GM12891 (cell line): ENCODE measurements around the gene PHF13.
"Not testable (repeated sequence)": the region's sequence is repeated elsewhere in the genome, so short reads cannot be mapped to it uniquely, and the experiment has no call there.

ENCODE experiments used
- DNase-seq: peaks from one replicate; pipeline ENCODE4 v3.0.0; 2011; ENCODE audit warnings: low spot score; ENCODE audit not compliant: insufficient read length
- FAIRE-seq: peaks from 2 replicates; lab custom pipeline; 2011; peaks lifted over from hg19 to GRCh38; lab: Jason Lieb, UNC
- PAX5 ChIP-seq: IDR thresholded peaks from 2 replicates; pipeline ENCODE4 v1.6.1; 2011; ENCODE audit warnings: low read length, moderate library complexity, mild to moderate bottlenecking; ENCODE audit not compliant: insufficient read depth, severe bottlenecking
- POLR2A ChIP-seq: IDR thresholded peaks from 2 replicates; pipeline ENCODE4 v1.6.1; 2011; ENCODE audit warnings: low read depth, low read length, control low read depth
- POLR2AphosphoS5 ChIP-seq: IDR thresholded peaks from 2 replicates; pipeline ENCODE4 v1.6.1; 2011; ENCODE audit warnings: low read depth, low read length, control low read depth
- POU2F2 ChIP-seq: IDR thresholded peaks from 2 replicates; pipeline ENCODE4 v1.6.1; 2011; ENCODE audit warnings: low read depth, mild to moderate bottlenecking, control low read depth, low read length, moderate library complexity
- SPI1 ChIP-seq: IDR thresholded peaks from 2 replicates; pipeline ENCODE4 v1.6.1; 2011; ENCODE audit warnings: low read depth, low read length, control low read depth
- TAF1 ChIP-seq: IDR thresholded peaks from 2 replicates; pipeline ENCODE4 v1.6.1; 2011; ENCODE audit warnings: low read depth, low read length, control low read depth

PHF13 gene

DNA sequence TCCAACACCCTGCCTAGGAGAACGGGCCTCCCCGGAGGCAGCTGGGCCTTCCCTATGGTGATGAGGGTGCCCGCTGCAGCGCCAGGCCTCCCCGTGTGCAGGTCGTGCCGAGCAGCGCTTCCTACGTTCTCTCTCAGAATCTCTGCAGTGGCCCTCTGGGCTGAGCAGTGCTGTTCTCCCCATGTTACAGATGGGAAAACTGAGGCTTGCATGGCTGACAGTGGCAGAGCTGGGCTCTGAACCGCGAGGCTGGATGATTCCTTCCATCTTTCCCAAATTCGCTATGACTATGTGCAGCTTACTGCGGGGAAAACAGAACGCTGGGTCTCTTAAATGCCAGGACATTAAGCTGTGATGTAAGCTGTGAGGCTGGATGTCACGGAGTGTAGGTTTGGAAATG lies 19.7 kb upstream of the PHF13 start:
- TF ChIP-seq POU2F2 (no peak), PAX5 (no peak), POLR2A (no peak), POLR2AphosphoS5 (no peak), TAF1 (no peak), SPI1 (no peak)
- DNase-seq (no peak), FAIRE-seq (no peak)

DNA sequence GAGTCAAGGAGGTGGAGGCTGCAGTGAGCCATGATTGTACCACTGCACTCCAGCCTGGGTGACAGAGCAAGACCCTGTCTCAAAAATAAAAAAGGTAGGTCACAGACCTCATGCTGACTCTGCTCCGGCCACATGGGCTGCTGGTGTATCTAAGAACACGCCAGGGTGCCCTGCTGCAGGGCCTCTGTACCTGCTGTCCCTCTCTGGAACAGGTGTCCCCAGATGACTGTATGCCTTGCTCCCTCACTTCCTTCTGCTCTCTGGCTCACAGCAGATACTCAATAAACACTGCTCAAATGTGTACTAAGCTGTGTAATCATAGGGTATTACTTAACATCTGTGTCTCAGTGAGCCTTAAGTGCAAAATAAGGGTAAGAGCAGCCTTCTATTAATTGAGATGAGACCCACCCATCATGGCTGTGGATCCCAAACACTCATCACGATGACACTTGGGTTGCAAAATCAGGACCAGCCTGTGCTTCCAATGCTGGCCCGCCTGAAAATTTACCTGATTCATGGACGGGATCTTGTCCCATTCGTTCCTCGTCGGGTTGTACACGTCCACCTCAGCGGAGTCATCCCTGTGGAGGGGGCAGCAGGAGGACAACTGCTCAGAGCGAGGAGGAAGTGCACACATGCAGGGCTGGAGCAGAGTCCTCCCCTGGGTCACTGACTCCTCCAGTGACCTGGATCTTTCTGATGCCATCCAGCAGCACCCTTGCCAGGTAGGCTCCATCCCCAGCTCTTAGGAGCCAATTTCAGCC lies 18.4 kb upstream of the PHF13 start:
- FAIRE-seq (no peak), DNase-seq (no peak)
- no peak for TF ChIP-seq POLR2AphosphoS5
- no peak for TF ChIP-seq PAX5
- no peak for TF ChIP-seq POLR2A
- TF ChIP-seq SPI1 = no peak
- no peak for TF ChIP-seq POU2F2
- no peak for TF ChIP-seq TAF1

DNA sequence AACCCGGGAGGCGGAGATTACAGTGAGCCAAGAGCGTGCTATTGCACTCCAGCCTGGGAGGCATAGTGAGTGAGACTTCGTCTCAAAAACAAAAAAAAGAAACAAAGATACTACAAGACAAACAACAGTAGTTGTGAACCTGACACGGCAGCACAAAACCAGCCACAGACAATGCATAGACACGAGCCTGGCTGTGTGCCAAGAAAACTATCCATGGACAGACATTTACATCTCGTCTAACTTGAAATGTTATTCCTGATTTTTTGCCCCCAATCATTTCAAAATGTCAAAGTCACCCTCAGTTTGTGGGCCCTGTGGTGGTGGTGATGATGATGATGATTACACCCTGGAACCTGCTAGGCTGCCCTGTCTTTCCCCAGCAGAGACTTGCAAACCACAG lies 17.2 kb upstream of the PHF13 start:
- FAIRE-seq (no peak), DNase-seq (no peak)
- TF ChIP-seq POU2F2 = no peak
- TF ChIP-seq POLR2A = no peak
- TF ChIP-seq SPI1 = no peak
- no peak for TF ChIP-seq PAX5
- TF ChIP-seq TAF1 = no peak
- TF ChIP-seq POLR2AphosphoS5 = no peak

DNA sequence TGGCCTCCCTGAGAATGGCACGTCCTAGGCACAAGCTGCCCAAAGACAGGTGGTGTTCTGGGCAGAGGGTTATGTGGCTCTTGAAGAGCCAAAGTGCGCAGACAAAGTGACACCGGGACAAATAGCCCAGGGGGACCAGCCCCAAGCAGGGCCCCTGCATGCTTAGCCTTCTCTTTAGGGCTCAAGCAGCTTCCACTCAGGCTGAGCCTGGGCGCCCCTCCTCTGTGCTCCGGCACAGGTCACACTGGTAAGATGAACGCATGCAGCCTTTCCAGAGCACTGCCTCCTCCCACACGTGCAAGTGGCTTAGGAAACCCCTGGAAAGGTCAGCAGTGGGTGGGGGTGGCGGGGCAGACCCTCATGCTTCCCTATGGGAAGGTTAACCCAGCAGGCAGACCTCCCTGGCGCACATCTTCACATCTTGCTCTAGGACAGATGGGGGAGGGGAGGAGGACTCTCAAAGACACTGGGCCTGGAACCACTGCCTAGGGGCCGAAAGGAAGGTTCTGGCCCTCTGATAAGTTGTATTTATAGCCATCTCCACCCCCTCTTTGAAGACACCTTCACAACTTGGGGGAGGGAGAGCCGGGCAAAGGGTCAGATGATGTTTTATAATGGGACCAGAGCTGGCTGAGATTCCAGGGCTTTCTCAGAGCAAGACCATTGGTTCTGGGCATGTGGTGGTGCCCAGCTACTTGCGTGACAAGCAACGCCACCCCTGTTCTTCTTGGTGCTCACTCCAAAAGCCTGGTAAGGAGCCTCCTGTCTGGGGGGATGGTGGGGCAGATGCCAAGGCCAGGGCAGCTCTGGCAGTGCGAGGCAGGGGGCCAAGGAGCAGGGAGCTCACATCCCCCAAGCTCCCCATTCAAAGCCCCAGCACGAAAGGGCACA lies 16.4 kb upstream of the PHF13 start:
- TF ChIP-seq TAF1 = no peak
- TF ChIP-seq POLR2AphosphoS5 = no peak
- TF ChIP-seq PAX5 = no peak
- no peak for TF ChIP-seq SPI1
- TF ChIP-seq POLR2A = no peak
- TF ChIP-seq POU2F2 = no peak
- DNase-seq = no peak
- no peak for FAIRE-seq

DNA sequence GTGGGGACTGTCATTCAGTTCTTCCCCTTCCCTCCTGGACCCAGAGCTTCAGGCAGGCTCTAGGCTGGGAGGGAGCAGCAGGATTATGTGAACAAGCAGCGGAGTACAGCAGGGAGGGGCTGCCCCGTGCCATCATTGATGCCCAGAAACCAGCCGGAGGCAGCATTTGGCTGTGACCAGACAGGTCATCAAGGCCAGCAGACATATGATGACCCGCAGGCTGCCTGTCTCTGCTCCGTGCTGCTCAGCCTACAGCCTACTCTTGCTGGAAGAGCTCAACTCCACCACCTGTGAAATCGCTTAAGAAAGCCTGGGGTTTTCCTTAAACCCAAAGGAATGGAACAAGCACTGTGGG lies 15.8 kb upstream of the PHF13 start:
- TF ChIP-seq POU2F2 (no peak), POLR2A (no peak), TAF1 (no peak), PAX5 (no peak), SPI1 (no peak)
- FAIRE-seq (no peak), DNase-seq (no peak)

DNA sequence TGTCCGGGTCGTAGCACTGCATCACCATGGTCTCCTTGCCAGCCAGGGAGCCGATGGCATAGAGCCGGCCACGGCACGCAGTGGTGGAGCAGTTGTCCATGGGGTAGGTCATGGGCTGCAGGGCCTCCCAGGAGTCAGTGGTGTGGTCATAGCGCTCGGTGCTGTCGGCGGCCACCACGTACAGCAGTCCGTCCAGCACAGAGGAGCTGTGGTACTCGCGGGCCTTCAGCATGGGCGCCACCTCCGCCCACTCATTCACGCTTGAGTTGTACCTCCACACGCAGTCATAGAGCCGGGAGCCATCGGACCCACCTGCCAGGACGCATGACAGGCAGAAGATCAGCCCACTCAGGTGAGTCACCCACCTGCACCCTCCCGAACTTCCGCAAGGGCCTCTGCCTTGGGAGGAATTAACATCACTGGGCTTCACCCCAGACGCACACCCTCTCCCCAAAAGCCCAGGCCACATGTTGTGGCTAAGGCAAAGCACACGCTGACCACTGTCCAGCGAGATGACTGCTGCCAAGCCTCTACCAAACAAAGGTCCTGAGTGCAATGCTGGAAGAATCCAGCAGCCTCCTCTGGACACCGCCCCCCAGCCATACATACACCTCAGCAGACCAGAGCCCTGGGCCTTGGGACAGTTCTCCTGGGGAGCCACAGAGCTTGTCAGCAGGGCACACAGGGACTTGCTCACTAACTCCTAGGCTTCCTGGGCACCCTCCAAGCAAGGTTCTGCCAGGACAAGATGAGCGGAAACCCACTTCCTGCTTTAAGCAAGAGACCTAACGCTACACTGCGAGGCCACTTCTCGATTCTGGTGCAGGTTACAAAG lies 14.2 kb upstream of the PHF13 start:
- TF ChIP-seq POLR2AphosphoS5 (no peak), SPI1 (peak; percentile 73)
- FAIRE-seq (peak; percentile 57), DNase-seq (no peak)

DNA sequence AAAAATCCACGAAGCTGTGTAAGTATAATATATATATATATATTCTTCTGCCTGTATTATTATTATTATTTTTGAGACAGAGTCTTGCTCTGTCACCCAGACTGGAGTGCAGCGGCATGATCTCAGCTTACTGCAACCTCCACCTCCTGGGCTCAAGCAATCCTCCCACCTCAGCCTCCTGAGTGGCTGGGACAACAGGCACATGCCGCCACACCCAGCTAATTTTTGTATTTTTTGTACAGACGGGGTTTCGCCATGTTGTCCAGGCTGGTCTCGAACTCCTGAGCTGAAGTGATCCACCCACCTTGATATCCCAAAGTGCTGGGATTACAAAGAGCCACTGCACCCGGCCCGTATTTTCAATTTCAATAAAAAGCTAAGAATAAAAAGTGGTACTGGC lies 13.5 kb upstream of the PHF13 start:
- DNase-seq, FAIRE-seq: not testable (repeated sequence)

DNA sequence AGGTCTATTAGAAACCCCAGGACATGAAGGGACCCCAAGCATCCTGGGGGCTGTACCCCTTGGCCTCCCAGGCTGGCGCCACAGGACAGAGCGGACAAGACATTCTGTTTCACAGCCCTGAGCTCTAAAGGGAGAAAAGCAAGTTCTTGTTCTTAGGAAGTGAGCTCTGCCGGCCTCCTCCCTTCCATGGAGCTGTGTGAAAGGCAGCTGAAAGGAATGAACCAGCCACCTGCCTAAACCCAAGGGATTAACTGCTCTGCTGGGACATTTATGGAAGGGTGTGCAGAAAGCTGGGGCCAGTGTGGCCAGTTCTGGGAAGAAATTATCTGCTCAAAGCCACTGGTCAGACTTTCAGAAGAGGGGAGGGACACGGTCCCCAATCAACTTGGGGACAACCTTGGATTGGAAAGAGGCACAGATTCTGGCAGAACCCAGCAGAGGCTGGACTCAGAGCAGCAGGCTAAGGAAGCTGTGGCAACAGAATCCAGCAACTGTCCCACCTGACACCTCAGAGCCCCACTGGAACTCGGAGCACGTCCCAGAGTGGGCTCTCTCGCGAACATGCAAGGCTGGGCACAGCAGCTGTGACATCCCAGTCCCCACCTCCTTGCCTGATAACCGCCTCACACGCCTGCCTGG lies 13.0 kb upstream of the PHF13 start:
- no peak for DNase-seq
- no peak for FAIRE-seq
- TF ChIP-seq POLR2AphosphoS5 (no peak), TAF1 (no peak), POU2F2 (no peak), SPI1 (no peak), POLR2A (no peak)

DNA sequence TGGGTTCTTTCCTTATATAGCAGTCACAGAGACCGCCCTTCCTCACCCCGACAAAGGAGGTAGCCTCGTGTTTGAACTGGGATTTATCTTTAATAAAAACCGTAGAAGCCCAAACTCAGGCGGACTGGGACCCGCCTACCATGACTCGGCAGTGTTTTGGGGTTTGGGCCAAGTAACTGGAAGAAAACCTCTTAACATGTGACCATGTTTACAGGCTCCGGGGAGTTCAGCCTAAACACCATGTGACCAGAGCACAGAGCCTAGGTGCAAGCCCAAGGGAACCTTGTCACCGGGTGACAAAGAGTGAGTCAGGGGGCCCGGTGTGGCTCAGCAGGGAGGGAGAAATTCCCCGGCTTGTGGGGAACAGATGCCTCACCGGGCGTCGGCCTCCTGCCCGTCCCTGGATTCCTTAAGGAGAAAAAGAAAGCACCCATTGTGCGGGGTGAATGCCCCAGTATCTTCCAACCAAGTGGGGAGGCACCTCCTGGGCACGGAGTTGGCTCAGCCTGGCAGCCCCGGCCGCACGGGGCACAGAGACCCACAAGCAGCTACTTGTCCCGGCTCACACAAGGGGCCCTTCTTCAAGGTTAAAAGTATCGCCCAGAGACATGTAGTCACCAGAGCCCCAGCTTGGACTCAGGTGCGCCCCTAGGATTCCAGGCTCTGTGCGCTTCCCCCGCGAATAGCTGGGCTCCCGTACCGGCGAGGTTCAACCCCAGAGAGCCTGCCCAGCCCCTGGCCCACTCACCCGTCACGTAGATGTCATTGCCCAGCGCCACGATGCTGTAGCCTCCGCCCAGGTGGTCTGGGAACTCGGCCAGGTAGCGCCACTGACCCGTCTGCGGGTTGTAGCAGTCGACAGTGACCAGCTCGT lies 12.2 kb upstream of the PHF13 start:
- DNase-seq (no peak), FAIRE-seq (peak; percentile 64)
- TF ChIP-seq POU2F2 = no peak
- 0 out of 2 replicates have a peak, but pooled peaks have one; percentile 26 for TF ChIP-seq POLR2A
- TF ChIP-seq TAF1 = 0 out of 2 replicates have a peak, but pooled peaks have one; percentile 21
- no peak for TF ChIP-seq SPI1
